ENCODE results near the gene MAGOH.

DNA sequence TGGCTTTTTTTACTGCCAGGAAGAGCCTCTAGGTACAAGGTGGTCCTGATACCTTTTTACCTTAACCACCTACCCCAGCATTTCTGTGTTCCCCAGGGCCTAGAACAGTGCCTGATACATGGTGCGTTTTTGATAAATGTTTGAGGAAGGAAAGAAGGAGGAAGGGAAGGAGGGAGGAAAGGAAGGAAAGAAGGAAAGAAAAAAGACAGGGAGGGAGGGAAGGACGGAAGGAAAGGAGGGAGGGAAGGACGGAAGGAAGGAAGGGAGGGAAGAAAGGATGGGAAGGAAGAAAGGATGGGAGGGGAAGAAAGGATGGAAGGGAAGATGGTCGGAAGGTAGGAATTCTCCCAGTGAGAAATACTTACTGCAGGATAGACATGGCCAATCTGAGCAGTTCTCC lies 12.0 kb upstream of the MAGOH start:
- TF ChIP-seq ZNF274 (IDR thresholded peaks at IDR 0.05; ENCODE audit: low read depth, low read length), result no peak
- no peak for TF ChIP-seq SUZ12 (IDR thresholded peaks at IDR 0.05; ENCODE audit: extremely low read depth, insufficient read depth, insufficient read length)
